ENCODE measurements around the gene OPA3.

- TF ChIP-seq, protein P1, sequence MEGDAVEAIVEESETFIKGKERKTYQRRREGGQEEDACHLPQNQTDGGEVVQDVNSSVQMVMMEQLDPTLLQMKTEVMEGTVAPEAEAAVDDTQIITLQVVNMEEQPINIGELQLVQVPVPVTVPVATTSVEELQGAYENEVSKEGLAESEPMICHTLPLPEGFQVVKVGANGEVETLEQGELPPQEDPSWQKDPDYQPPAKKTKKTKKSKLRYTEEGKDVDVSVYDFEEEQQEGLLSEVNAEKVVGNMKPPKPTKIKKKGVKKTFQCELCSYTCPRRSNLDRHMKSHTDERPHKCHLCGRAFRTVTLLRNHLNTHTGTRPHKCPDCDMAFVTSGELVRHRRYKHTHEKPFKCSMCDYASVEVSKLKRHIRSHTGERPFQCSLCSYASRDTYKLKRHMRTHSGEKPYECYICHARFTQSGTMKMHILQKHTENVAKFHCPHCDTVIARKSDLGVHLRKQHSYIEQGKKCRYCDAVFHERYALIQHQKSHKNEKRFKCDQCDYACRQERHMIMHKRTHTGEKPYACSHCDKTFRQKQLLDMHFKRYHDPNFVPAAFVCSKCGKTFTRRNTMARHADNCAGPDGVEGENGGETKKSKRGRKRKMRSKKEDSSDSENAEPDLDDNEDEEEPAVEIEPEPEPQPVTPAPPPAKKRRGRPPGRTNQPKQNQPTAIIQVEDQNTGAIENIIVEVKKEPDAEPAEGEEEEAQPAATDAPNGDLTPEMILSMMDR (IDR thresholded peaks at IDR 0.05; ENCODE audit: borderline replicate concordance, extremely low read depth, low read length, poor library complexity, severe bottlenecking) = no peak
- no peak for TF ChIP-seq EZH2 (IDR thresholded peaks at IDR 0.05; ENCODE audit: borderline replicate concordance, low read depth, low read length, severe bottlenecking)
These were observed 70.1 kb downstream of the OPA3 start for GRCh38 chr19:45514376-45515051.

All from DND-41 (cell line).